Keratinocyte (primary cell): ENCODE results near the gene HK1. TPM values are rescaled to one million over a fixed set of nuclear protein-coding genes. Genes with fewer than 3 reads are reported as not detected.

Experiments
- DNase-seq: peaks from one replicate; pipeline ENCODE4 v3.0.0-alpha.2; 2011; ENCODE audit warnings: low read depth, missing footprints, low spot score
- FAIRE-seq: peaks from 2 replicates; lab custom pipeline; 2011; peaks lifted over from hg19 to GRCh38; lab: Jason Lieb, UNC
- H2AFZ ChIP-seq: 2 replicates; pipeline ENCODE4 v1.6.0; 2012; ENCODE audit warnings: low read length, control low read depth, inconsistent platforms; ENCODE audit not compliant: control insufficient read depth
- H3K27ac ChIP-seq: 2 replicates; pipeline ENCODE4 v1.5.1; 2011; ENCODE audit warnings: low read length; ENCODE audit not compliant: control insufficient read depth, insufficient read depth
- H3K27me3 ChIP-seq: 3 replicates; pipeline ENCODE4 v1.6.0; 2011; ENCODE audit warnings: low read length; ENCODE audit not compliant: control insufficient read depth, insufficient read depth; ENCODE audit errors: extremely low read depth
- H3K36me3 ChIP-seq, 2 experiments: 2 replicates in 1 of 2; 3 replicates in 1 of 2; pipeline ENCODE4 v1.5.1; 2011; ENCODE audit warnings: low read length in 2 of 2, mild to moderate bottlenecking in 1 of 2; ENCODE audit not compliant: control insufficient read depth in 2 of 2, insufficient read depth in 2 of 2; ENCODE audit errors: extremely low read depth in 1 of 2
- H3K4me1 ChIP-seq: 3 replicates; pipeline ENCODE4 v1.5.1; 2011; ENCODE audit warnings: low read length; ENCODE audit not compliant: control insufficient read depth, insufficient read depth; ENCODE audit errors: extremely low read depth
- H3K4me2 ChIP-seq: 3 replicates; pipeline ENCODE4 v1.6.0; 2011; ENCODE audit warnings: low read depth, low read length; ENCODE audit not compliant: control insufficient read depth, insufficient read depth; ENCODE audit errors: extremely low read depth
- H3K4me3 ChIP-seq, 3 experiments: fragments of 200-600 bp in 1 of 3; sonication (generic) in 1 of 3; 2 replicates in 2 of 3; 3 replicates in 1 of 3; pipeline ENCODE4 v1.5.1; 2011 to 2016; ENCODE audit warnings: low read length in 3 of 3, mild to moderate bottlenecking in 3 of 3, control low read depth in 2 of 3, inconsistent platforms in 1 of 3, low read depth in 1 of 3, mixed read lengths in 1 of 3, mixed run types in 1 of 3, moderate library complexity in 1 of 3; ENCODE audit not compliant: control insufficient read depth in 2 of 3, insufficient read depth in 2 of 3; ENCODE audit errors: extremely low read depth in 1 of 3
- H3K79me2 ChIP-seq: 2 replicates; pipeline ENCODE4 v1.6.0; 2012; ENCODE audit warnings: low read length; ENCODE audit not compliant: control insufficient read depth, insufficient read depth
- H3K9ac ChIP-seq: 3 replicates; pipeline ENCODE4 v1.6.0; 2011; ENCODE audit warnings: low read length; ENCODE audit not compliant: control insufficient read depth, insufficient read depth; ENCODE audit errors: extremely low read depth
- H3K9me1 ChIP-seq: 3 replicates; pipeline ENCODE4 v1.6.0; 2011; ENCODE audit warnings: low read length; ENCODE audit not compliant: control insufficient read depth, insufficient read depth; ENCODE audit errors: extremely low read depth
- H3K9me3 ChIP-seq: 2 replicates; pipeline ENCODE4 v1.5.1; 2012; ENCODE audit warnings: low read depth, low read length; ENCODE audit not compliant: control insufficient read depth
- H4K20me1 ChIP-seq: 3 replicates; pipeline ENCODE4 v1.6.0; 2011; ENCODE audit warnings: low read length; ENCODE audit not compliant: control insufficient read depth, insufficient read depth; ENCODE audit errors: extremely low read depth
- EZH2 ChIP-seq: IDR thresholded peaks from one replicate; pipeline ENCODE4 v1.6.1; 2012; ENCODE audit warnings: inconsistent platforms, mild to moderate bottlenecking, low read length, moderate library complexity
- dilution Hi-C: fragments of 300-500 bp; cut with MboI; formaldehyde crosslinking; loops from one replicate; pipeline ENCODE4 v1.7.0; 2020; ENCODE audit warnings: low sequenced_read_pairs; ENCODE audit not compliant: extremely low pct_ligation_motif_present
- polyA plus RNA-seq, 5 experiments: library from polyadenylated mRNA; depleted of rRNA in 3 of 5; stranded (reverse) in 3 of 5; stranded (forward) in 1 of 5; unstranded in 1 of 5; fragments of >200 nt; gene quantifications; 1 replicate in 1 of 5; 2 replicates in 3 of 5; 3 replicates in 1 of 5; pipeline versions ENCODE4 v1.2.1 to v1.2.3, GENCODE V29; 2011 to 2012; ENCODE audit warnings: missing spikeins in 2 of 5, low read depth in 1 of 5, low replicate concordance in 1 of 5
- TF ChIP-seq, protein P1 (sequence below), 3 experiments: IDR thresholded peaks in 1 of 3; conservative IDR thresholded peaks in 1 of 3; optimal IDR thresholded peaks in 1 of 3; 2 replicates in 2 of 3; 3 replicates in 1 of 3; pipeline versions ENCODE3 to v1.5.1; 2011; ENCODE audit warnings: low read length in 3 of 3, mild to moderate bottlenecking in 3 of 3, moderate library complexity in 2 of 3, control low read depth in 1 of 3, inconsistent platforms in 1 of 3; ENCODE audit not compliant: insufficient read depth in 2 of 3; ENCODE audit errors: extremely low read depth in 1 of 3

The HK1 gene
- polyA plus RNA-seq, 1 donor (not counting 4 experiments of a cell fraction or from before 2014, with no cell fraction given) = 106 TPM

DNA sequence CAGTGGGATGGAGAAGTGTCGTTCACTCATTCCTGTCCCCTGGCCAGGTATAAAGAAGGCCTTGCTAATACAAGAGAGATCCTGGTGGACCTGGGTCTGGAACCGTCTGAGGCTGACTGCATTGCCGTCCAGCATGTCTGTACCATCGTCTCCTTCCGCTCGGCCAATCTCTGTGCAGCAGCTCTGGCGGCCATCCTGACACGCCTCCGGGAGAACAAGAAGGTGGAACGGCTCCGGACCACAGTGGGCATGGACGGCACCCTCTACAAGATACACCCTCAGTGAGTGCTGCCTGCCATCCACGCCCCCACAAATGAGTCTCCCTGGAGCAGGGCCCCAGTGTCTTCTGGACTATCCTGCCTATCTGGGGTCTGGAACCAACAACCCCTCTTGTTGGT lies 31.0 kb upstream of the HK1 start:
- H3K79me2 ChIP-seq = no peaks in the 10 kb centered on the region
- H3K4me3 ChIP-seq = no peak overlapping the region
- no peak overlapping the region for H2AFZ ChIP-seq
- no peaks in the 10 kb centered on the region for H3K4me1 ChIP-seq
- no peaks in the 10 kb centered on the region for H4K20me1 ChIP-seq
- H3K9me1 ChIP-seq = no peaks in the 10 kb centered on the region
- H3K9ac ChIP-seq = no peak overlapping the region
- no peaks in the 10 kb centered on the region for H3K27me3 ChIP-seq
- TF ChIP-seq, protein P1, sequence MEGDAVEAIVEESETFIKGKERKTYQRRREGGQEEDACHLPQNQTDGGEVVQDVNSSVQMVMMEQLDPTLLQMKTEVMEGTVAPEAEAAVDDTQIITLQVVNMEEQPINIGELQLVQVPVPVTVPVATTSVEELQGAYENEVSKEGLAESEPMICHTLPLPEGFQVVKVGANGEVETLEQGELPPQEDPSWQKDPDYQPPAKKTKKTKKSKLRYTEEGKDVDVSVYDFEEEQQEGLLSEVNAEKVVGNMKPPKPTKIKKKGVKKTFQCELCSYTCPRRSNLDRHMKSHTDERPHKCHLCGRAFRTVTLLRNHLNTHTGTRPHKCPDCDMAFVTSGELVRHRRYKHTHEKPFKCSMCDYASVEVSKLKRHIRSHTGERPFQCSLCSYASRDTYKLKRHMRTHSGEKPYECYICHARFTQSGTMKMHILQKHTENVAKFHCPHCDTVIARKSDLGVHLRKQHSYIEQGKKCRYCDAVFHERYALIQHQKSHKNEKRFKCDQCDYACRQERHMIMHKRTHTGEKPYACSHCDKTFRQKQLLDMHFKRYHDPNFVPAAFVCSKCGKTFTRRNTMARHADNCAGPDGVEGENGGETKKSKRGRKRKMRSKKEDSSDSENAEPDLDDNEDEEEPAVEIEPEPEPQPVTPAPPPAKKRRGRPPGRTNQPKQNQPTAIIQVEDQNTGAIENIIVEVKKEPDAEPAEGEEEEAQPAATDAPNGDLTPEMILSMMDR (optimal IDR thresholded peaks at IDR 0.05 in 1 of 3, IDR thresholded peaks at IDR 0.05 in 1 of 3, conservative IDR thresholded peaks at IDR 0.05 in 1 of 3; ENCODE audit: extremely low read depth in 1 of 3, insufficient read depth in 2 of 3, low read length in 3 of 3) = no peak
- TF ChIP-seq EZH2 = no peak
- no peak for DNase-seq
- no peak overlapping the region for H3K27ac ChIP-seq
- H3K9me3 ChIP-seq = no peaks in the 10 kb centered on the region
- no peak overlapping the region for H3K4me2 ChIP-seq
- dilution Hi-C loops = no loop called here
- no peaks in the 10 kb centered on the region for H3K36me3 ChIP-seq
- FAIRE-seq = no peak

GRCh38 chr10:69248117-69248730 lies 30.1 kb upstream of the HK1 start:
- Histone ChIP-seq H3K79me2 (no peaks in the 10 kb centered on the region), H3K9me1 (no peaks in the 10 kb centered on the region), H3K4me3 (no peak overlapping the region), H3K4me1 (no peaks in the 10 kb centered on the region), H4K20me1 (no peaks in the 10 kb centered on the region), H3K27ac (no peak overlapping the region), H3K4me2 (no peak overlapping the region), H2AFZ (no peak overlapping the region), H3K9me3 (no peaks in the 10 kb centered on the region), H3K27me3 (no peaks in the 10 kb centered on the region), H3K36me3 (no peaks in the 10 kb centered on the region), H3K9ac (no peak overlapping the region)
- no peak for DNase-seq
- dilution Hi-C loops = no loop called here
- TF ChIP-seq, protein P1 (optimal IDR thresholded peaks at IDR 0.05 in 1 of 3, IDR thresholded peaks at IDR 0.05 in 1 of 3, conservative IDR thresholded peaks at IDR 0.05 in 1 of 3; ENCODE audit: extremely low read depth in 1 of 3, insufficient read depth in 2 of 3, low read length in 3 of 3) = no peak
- no peak for TF ChIP-seq EZH2
- FAIRE-seq = no peak
